GM21515 (cell line): ENCODE data around the gene CRABP2.

ENCODE experiments used
- ATAC-seq: cut with Tn5 transposase; IDR thresholded peaks from one replicate; pipeline ENCODE4 v1.9.1; 2021; ENCODE audit not compliant: unreplicated experiment

CRABP2 gene

GRCh38 chr1:156656806-156657740 lies 48.3 kb downstream of the CRABP2 start:
- no peak for ATAC-seq

- no peak for ATAC-seq
Observed at GRCh38 chr1:156655904-156656516, 49.4 kb downstream of the CRABP2 start.

- no peak for ATAC-seq
Observed at GRCh38 chr1:156655151-156655903, 50.1 kb downstream of the CRABP2 start.

DNA sequence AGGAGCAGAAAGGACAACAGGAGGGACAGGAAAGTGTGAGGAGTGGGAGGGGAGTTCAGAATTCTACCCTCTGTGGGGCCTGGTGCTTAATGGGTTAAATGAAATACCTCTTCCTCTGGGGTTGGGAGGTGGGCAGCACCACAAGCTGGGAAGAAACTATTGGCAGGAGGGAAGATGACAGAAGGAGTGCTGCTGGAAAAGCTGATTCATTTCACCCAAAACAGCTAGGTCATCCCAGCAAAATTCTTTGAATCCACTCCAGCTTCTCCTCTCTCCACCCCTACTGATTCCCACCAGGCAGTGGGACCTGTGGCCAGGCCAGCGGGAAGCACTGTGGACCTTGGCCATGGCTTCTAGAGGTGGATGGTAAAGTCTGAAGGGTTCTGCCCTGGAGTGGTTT lies 50.7 kb downstream of the CRABP2 start:
- no peak for ATAC-seq

DNA sequence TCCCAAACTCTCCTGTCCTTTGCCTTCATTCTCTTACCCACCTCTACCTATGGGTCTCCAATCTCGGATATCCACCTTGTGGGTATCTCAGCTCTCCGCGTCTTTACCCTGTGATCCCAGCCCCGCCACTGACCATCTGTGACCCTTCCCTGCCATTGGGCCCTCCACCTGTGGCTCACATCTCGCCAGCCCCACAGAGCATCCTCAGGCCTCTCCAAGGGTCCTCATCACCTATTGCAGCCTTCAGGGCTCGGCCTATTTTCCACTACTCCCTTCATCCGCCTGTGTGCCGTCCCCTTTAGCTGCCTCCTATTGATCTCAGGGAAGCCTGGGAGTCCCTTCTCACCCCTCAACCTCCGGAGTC lies 52.4 kb downstream of the CRABP2 start:
- no peak for ATAC-seq

GRCh38 chr1:156652131-156652991 lies 53.0 kb downstream of the CRABP2 start:
- ATAC-seq, result no peak
